ENCODE results near the gene CLDN5.

GRCh38 chr22:19515654-19516377, 8.4 kb downstream of the CLDN5 start:
- no peak for TF ChIP-seq CTCF (IDR thresholded peaks at IDR 0.05; ENCODE audit: low read length)
- TF ChIP-seq EZH2phosphoT487 (IDR thresholded peaks at IDR 0.05; ENCODE audit: low read length), result no peak
- TF ChIP-seq EZH2 (optimal IDR thresholded peaks at IDR 0.05; ENCODE audit: low read depth, low read length), result no peak
